HEK293T (cell line): ENCODE data around the gene CEACAM6.

ENCODE experiments used
- BHLHE40 ChIP-seq: fragments of 450-650 bp; IDR thresholded peaks from 2 replicates; pipeline ENCODE4 v1.6.1; 2016; ENCODE audit warnings: mild to moderate bottlenecking, moderate library complexity, borderline replicate concordance
- CTBP1 ChIP-seq: fragments of 450-650 bp; IDR thresholded peaks from 2 replicates; pipeline ENCODE4 v1.6.1; 2016; ENCODE audit warnings: borderline replicate concordance
- ELF4 ChIP-seq: fragments of 450-650 bp; IDR thresholded peaks from 2 replicates; pipeline ENCODE4 v1.6.1; 2017; ENCODE audit warnings: antibody characterized with exemption
- FOXA1 ChIP-seq: fragments of 450-650 bp; IDR thresholded peaks from 2 replicates; pipeline ENCODE4 v1.6.1; 2016; ENCODE audit warnings: mild to moderate bottlenecking
- FOXM1 ChIP-seq: fragments of 450-650 bp; IDR thresholded peaks from 2 replicates; pipeline ENCODE4 v1.6.1; 2017; ENCODE audit warnings: mild to moderate bottlenecking, borderline replicate concordance
- HDGF ChIP-seq: fragments of 450-650 bp; IDR thresholded peaks from 2 replicates; pipeline ENCODE4 v1.6.1; 2017; ENCODE audit warnings: antibody characterized with exemption, borderline replicate concordance
- NFRKB ChIP-seq: fragments of 450-650 bp; IDR thresholded peaks from 2 replicates; pipeline ENCODE4 v1.6.1; 2016; ENCODE audit warnings: mild to moderate bottlenecking, moderate library complexity
- SP1 ChIP-seq: fragments of 450-650 bp; IDR thresholded peaks from 2 replicates; pipeline ENCODE4 v1.6.1; 2017
- SUZ12 ChIP-seq: fragments of 450-650 bp; IDR thresholded peaks from 2 replicates; pipeline ENCODE4 v1.6.1; 2016; ENCODE audit warnings: mild to moderate bottlenecking
- TARDBP ChIP-seq: fragments of 450-650 bp; IDR thresholded peaks from 2 replicates; pipeline ENCODE4 v1.6.1; 2016
- ZNF384 ChIP-seq: fragments of 450-650 bp; IDR thresholded peaks from 2 replicates; pipeline ENCODE4 v1.6.1; 2016
- TF ChIP-seq, protein P1 (sequence below): fragments of 450-650 bp; IDR thresholded peaks from 2 replicates; pipeline ENCODE4 v1.6.1; 2016

DNA sequence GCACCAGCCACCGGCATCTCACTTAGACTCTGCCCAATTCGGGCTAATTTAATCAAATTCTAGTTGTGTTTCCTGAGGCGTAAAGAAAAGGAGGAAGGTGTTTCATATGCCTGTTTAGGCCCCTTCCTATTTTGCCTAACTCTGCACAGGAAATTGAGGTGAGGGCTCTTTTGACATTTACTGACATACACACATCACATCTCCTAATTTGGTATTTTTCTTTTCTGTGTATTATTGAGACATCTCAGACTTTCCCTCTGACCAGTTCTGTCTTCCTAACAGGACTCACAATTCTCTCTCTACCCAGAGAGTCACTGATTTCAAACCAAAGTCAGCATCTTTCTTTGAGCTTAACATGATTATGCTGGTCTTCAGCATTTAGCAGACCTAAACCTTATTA lies 49.0 kb downstream of the CEACAM6 start:
- TF ChIP-seq BHLHE40 (no peak), NFRKB (no peak), FOXM1 (no peak), SUZ12 (no peak), FOXA1 (no peak), TARDBP (no peak), ZNF384 (no peak), SP1 (no peak), ELF4 (no peak), CTBP1 (no peak), HDGF (no peak)
- TF ChIP-seq, protein P1, sequence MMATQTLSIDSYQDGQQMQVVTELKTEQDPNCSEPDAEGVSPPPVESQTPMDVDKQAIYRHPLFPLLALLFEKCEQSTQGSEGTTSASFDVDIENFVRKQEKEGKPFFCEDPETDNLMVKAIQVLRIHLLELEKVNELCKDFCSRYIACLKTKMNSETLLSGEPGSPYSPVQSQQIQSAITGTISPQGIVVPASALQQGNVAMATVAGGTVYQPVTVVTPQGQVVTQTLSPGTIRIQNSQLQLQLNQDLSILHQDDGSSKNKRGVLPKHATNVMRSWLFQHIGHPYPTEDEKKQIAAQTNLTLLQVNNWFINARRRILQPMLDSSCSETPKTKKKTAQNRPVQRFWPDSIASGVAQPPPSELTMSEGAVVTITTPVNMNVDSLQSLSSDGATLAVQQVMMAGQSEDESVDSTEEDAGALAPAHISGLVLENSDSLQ, result no peak
